Keratinocyte (primary cell): ENCODE measurements around the gene USH2A. TPM values are rescaled to one million over a fixed set of nuclear protein-coding genes. Genes with fewer than 3 reads are reported as not detected.
A peak's percentile ranks its signal among the peaks of the same experiment; 100 is the strongest.

Experiments used
- DNase-seq: peaks from one replicate; pipeline ENCODE4 v3.0.0-alpha.2; 2011; ENCODE audit warnings: low read depth, missing footprints, low spot score
- FAIRE-seq: peaks from 2 replicates; lab custom pipeline; 2011; peaks lifted over from hg19 to GRCh38; lab: Jason Lieb, UNC
- H2AFZ ChIP-seq: 2 replicates; pipeline ENCODE4 v1.6.0; 2012; ENCODE audit warnings: low read length, control low read depth, inconsistent platforms; ENCODE audit not compliant: control insufficient read depth
- H3K27ac ChIP-seq: 2 replicates; pipeline ENCODE4 v1.5.1; 2011; ENCODE audit warnings: low read length; ENCODE audit not compliant: control insufficient read depth, insufficient read depth
- H3K27me3 ChIP-seq: 3 replicates; pipeline ENCODE4 v1.6.0; 2011; ENCODE audit warnings: low read length; ENCODE audit not compliant: control insufficient read depth, insufficient read depth; ENCODE audit errors: extremely low read depth
- H3K36me3 ChIP-seq, 2 experiments: 2 replicates in 1 of 2; 3 replicates in 1 of 2; pipeline ENCODE4 v1.5.1; 2011; ENCODE audit warnings: low read length in 2 of 2, mild to moderate bottlenecking in 1 of 2; ENCODE audit not compliant: control insufficient read depth in 2 of 2, insufficient read depth in 2 of 2; ENCODE audit errors: extremely low read depth in 1 of 2
- H3K4me1 ChIP-seq: 3 replicates; pipeline ENCODE4 v1.5.1; 2011; ENCODE audit warnings: low read length; ENCODE audit not compliant: control insufficient read depth, insufficient read depth; ENCODE audit errors: extremely low read depth
- H3K4me2 ChIP-seq: 3 replicates; pipeline ENCODE4 v1.6.0; 2011; ENCODE audit warnings: low read depth, low read length; ENCODE audit not compliant: control insufficient read depth, insufficient read depth; ENCODE audit errors: extremely low read depth
- H3K4me3 ChIP-seq, 3 experiments: fragments of 200-600 bp in 1 of 3; sonication (generic) in 1 of 3; 2 replicates in 2 of 3; 3 replicates in 1 of 3; pipeline ENCODE4 v1.5.1; 2011 to 2016; ENCODE audit warnings: low read length in 3 of 3, mild to moderate bottlenecking in 3 of 3, control low read depth in 2 of 3, inconsistent platforms in 1 of 3, low read depth in 1 of 3, mixed read lengths in 1 of 3, mixed run types in 1 of 3, moderate library complexity in 1 of 3; ENCODE audit not compliant: control insufficient read depth in 2 of 3, insufficient read depth in 2 of 3; ENCODE audit errors: extremely low read depth in 1 of 3
- H3K79me2 ChIP-seq: 2 replicates; pipeline ENCODE4 v1.6.0; 2012; ENCODE audit warnings: low read length; ENCODE audit not compliant: control insufficient read depth, insufficient read depth
- H3K9ac ChIP-seq: 3 replicates; pipeline ENCODE4 v1.6.0; 2011; ENCODE audit warnings: low read length; ENCODE audit not compliant: control insufficient read depth, insufficient read depth; ENCODE audit errors: extremely low read depth
- H3K9me1 ChIP-seq: 3 replicates; pipeline ENCODE4 v1.6.0; 2011; ENCODE audit warnings: low read length; ENCODE audit not compliant: control insufficient read depth, insufficient read depth; ENCODE audit errors: extremely low read depth
- H3K9me3 ChIP-seq: 2 replicates; pipeline ENCODE4 v1.5.1; 2012; ENCODE audit warnings: low read depth, low read length; ENCODE audit not compliant: control insufficient read depth
- H4K20me1 ChIP-seq: 3 replicates; pipeline ENCODE4 v1.6.0; 2011; ENCODE audit warnings: low read length; ENCODE audit not compliant: control insufficient read depth, insufficient read depth; ENCODE audit errors: extremely low read depth
- EZH2 ChIP-seq: IDR thresholded peaks from one replicate; pipeline ENCODE4 v1.6.1; 2012; ENCODE audit warnings: inconsistent platforms, mild to moderate bottlenecking, low read length, moderate library complexity
- dilution Hi-C: fragments of 300-500 bp; cut with MboI; formaldehyde crosslinking; loops from one replicate; pipeline ENCODE4 v1.7.0; 2020; ENCODE audit warnings: low sequenced_read_pairs; ENCODE audit not compliant: extremely low pct_ligation_motif_present
- polyA plus RNA-seq, 5 experiments: library from polyadenylated mRNA; depleted of rRNA in 3 of 5; stranded (reverse) in 3 of 5; stranded (forward) in 1 of 5; unstranded in 1 of 5; fragments of >200 nt; gene quantifications; 1 replicate in 1 of 5; 2 replicates in 3 of 5; 3 replicates in 1 of 5; pipeline versions ENCODE4 v1.2.1 to v1.2.3, GENCODE V29; 2011 to 2012; ENCODE audit warnings: missing spikeins in 2 of 5, low read depth in 1 of 5, low replicate concordance in 1 of 5
- TF ChIP-seq, protein P1 (sequence below), 3 experiments: IDR thresholded peaks in 1 of 3; conservative IDR thresholded peaks in 1 of 3; optimal IDR thresholded peaks in 1 of 3; 2 replicates in 2 of 3; 3 replicates in 1 of 3; pipeline versions ENCODE3 to v1.5.1; 2011; ENCODE audit warnings: low read length in 3 of 3, mild to moderate bottlenecking in 3 of 3, moderate library complexity in 2 of 3, control low read depth in 1 of 3, inconsistent platforms in 1 of 3; ENCODE audit not compliant: insufficient read depth in 2 of 3; ENCODE audit errors: extremely low read depth in 1 of 3

Gene USH2A
- polyA plus RNA-seq, 1 donor (not counting 4 experiments of a cell fraction or from before 2014, with no cell fraction given), result not detected

DNA sequence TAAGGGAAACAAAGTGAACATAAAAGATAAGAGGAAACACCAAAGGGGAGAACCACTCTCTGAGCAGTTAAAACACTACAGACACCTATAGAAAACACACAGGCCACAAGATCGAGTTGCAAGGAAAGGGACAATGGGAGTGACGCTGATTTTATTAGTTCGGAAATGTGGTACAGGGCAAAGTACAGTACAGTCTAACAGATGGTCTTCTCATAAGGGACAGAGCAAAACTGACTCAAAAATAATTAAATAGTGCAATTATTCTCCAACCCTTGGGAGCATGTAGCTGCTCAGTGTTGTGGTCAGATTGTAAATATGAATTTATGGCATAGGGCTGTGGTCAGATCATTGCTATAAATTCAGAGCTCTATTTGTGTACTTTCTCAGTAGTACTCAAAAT, 352.0 kb downstream of the USH2A start:
- Histone ChIP-seq H3K9me3 (no peaks in the 10 kb centered on the region), H3K79me2 (no peaks in the 10 kb centered on the region), H4K20me1 (no peaks in the 10 kb centered on the region), H3K4me1 (no peaks in the 10 kb centered on the region), H3K9me1 (no peaks in the 10 kb centered on the region), H2AFZ (no peak overlapping the region), H3K27me3 (no peaks in the 10 kb centered on the region), H3K4me3 (no peak overlapping the region), H3K36me3 (no peaks in the 10 kb centered on the region), H3K9ac (no peak overlapping the region), H3K4me2 (no peak overlapping the region), H3K27ac (no peak overlapping the region)
- DNase-seq (no peak), FAIRE-seq (no peak)
- dilution Hi-C loops, result no loop called here
- TF ChIP-seq, protein P1, sequence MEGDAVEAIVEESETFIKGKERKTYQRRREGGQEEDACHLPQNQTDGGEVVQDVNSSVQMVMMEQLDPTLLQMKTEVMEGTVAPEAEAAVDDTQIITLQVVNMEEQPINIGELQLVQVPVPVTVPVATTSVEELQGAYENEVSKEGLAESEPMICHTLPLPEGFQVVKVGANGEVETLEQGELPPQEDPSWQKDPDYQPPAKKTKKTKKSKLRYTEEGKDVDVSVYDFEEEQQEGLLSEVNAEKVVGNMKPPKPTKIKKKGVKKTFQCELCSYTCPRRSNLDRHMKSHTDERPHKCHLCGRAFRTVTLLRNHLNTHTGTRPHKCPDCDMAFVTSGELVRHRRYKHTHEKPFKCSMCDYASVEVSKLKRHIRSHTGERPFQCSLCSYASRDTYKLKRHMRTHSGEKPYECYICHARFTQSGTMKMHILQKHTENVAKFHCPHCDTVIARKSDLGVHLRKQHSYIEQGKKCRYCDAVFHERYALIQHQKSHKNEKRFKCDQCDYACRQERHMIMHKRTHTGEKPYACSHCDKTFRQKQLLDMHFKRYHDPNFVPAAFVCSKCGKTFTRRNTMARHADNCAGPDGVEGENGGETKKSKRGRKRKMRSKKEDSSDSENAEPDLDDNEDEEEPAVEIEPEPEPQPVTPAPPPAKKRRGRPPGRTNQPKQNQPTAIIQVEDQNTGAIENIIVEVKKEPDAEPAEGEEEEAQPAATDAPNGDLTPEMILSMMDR (optimal IDR thresholded peaks at IDR 0.05 in 1 of 3, IDR thresholded peaks at IDR 0.05 in 1 of 3, conservative IDR thresholded peaks at IDR 0.05 in 1 of 3; ENCODE audit: extremely low read depth in 1 of 3, insufficient read depth in 2 of 3, low read length in 3 of 3), result no peak
- no peak for TF ChIP-seq EZH2

DNA sequence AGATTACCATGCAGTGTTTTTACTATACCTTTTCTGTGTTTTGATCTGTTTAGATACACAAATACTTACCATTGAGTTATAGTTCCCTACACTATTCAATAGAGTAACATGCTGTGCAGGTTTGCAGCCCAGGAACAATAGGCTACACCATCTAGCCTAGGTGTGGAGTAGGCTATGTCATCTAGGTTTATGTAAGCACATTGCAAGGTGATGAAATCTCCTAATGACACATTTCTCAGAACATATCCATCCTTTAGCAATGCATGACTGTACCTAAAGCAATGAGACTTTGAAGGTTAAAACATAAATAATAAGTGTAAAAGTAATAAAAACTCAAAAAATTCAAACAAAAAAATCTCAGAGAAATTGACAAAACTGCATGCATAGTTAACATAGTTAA, 358.6 kb downstream of the USH2A start:
- peak; percentile 36 for FAIRE-seq
- dilution Hi-C loops, result no loop called here

More for the DNA sequence above, 358.6 kb downstream of the USH2A start:
- Histone ChIP-seq H3K36me3 (no peaks in the 10 kb centered on the region), H4K20me1 (no peaks in the 10 kb centered on the region), H3K9me3 (no peaks in the 10 kb centered on the region), H3K4me1 (no peaks in the 10 kb centered on the region), H2AFZ (no peak overlapping the region), H3K27ac (no peak overlapping the region), H3K9ac (no peak overlapping the region), H3K4me3 (no peak overlapping the region), H3K79me2 (no peaks in the 10 kb centered on the region), H3K9me1 (no peaks in the 10 kb centered on the region), H3K4me2 (no peak overlapping the region), H3K27me3 (no peaks in the 10 kb centered on the region)
- DNase-seq, result no peak
- TF ChIP-seq, protein P1 (optimal IDR thresholded peaks at IDR 0.05 in 1 of 3, IDR thresholded peaks at IDR 0.05 in 1 of 3, conservative IDR thresholded peaks at IDR 0.05 in 1 of 3; ENCODE audit: extremely low read depth in 1 of 3, insufficient read depth in 2 of 3, low read length in 3 of 3), result no peak
- no peak for TF ChIP-seq EZH2
